Measurements from ENCODE around the gene LSM3. TPM values are rescaled to one million over a fixed set of nuclear protein-coding genes. Genes with fewer than 3 reads are reported as not detected.
A peak's percentile ranks its signal among the peaks of the same experiment; 100 is the strongest.

Gene LSM3
- total and polyA plus RNA-seq, 5 donors: 13.5 to 17.8 (median 16.1) TPM

DNA sequence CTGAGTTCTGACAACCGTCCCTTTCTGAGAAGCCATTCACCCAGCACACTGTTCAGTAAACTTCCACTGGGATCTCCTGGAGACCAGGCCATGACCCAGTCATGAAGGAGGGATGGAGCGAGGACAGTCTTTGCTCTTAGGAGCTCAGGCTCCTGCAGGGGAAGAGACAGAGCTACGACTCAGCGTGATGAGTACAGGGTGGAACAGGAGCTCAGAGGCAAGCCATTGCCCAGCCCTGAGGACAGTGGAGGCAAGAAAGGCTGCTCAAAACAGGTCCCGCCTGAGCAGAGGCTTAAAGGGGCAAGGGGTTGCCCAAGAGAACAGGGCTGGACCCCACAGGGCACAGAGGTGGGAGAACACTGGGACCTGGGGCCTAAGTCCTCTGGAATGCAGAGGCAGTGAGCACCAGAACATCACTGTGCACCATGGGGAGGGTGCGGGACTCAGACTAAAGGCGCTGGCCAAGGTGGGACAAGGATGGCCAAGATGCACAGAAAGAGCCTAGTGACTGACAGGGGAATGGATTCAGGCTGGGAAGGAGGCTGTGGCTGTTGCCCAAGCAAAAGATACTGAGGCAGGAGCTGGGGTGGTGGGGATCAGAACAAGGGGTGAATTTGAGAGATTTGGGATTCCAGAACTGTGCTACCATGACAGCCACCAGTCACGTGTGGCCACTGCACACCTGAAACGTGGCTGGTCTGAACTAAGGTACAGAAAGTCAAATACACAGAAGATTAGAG lies 28.0 kb upstream of the LSM3 start:
- Histone ChIP-seq H3K27me3 (ENCODE audit: control insufficient read depth, insufficient read depth) (no peaks in the 10 kb centered on the region), H3K9me3 (ENCODE audit: control insufficient read depth, low read length) (no peaks in the 10 kb centered on the region), H3K27ac (ENCODE audit: low read length) (no peak overlapping the region), H3K4me3 (ENCODE audit: low read length) (no peak overlapping the region), H3K4me1 (ENCODE audit: control insufficient read depth, insufficient read depth, low read length) (peaks cover 6% of the 10 kb centered on the region)
- ATAC-seq: no peak
- WGBS: 94% methylated on average over 9 of the region's 9 CpGs
- intact Hi-C loops (cut with DNase I): no loop called here
- no peak for DNase-seq

- intact Hi-C loops (cut with DNase I): no loop called here
- Histone ChIP-seq H3K4me3 (ENCODE audit: low read length) (no peak overlapping the region), H3K9me3 (ENCODE audit: control insufficient read depth, low read length) (no peaks in the 10 kb centered on the region), H3K27ac (ENCODE audit: low read length) (no peak overlapping the region), H3K4me1 (ENCODE audit: control insufficient read depth, insufficient read depth, low read length) (peaks cover 6% of the 10 kb centered on the region), H3K27me3 (ENCODE audit: control insufficient read depth, insufficient read depth) (no peaks in the 10 kb centered on the region)
- 90% methylated on average over 12 of the region's 12 CpGs for WGBS
- ATAC-seq: no peak
- DNase-seq: peak in 1 of 3 donors; percentile 19
Observed at GRCh38 chr3:14151471-14152083, 27.0 kb upstream of the LSM3 start.

GRCh38 chr3:14152233-14152962 lies 26.2 kb upstream of the LSM3 start:
- Histone ChIP-seq H3K4me1 (ENCODE audit: control insufficient read depth, insufficient read depth, low read length) (no peaks in the 10 kb centered on the region), H3K27ac (ENCODE audit: low read length) (no peak overlapping the region), H3K9me3 (ENCODE audit: control insufficient read depth, low read length) (no peaks in the 10 kb centered on the region), H3K4me3 (ENCODE audit: low read length) (no peak overlapping the region), H3K27me3 (ENCODE audit: control insufficient read depth, insufficient read depth) (no peaks in the 10 kb centered on the region)
- DNase-seq (no peak), ATAC-seq (no peak)
- intact Hi-C loops (cut with DNase I): no loop called here
- WGBS: 86% methylated on average over 11 of the region's 11 CpGs

DNA sequence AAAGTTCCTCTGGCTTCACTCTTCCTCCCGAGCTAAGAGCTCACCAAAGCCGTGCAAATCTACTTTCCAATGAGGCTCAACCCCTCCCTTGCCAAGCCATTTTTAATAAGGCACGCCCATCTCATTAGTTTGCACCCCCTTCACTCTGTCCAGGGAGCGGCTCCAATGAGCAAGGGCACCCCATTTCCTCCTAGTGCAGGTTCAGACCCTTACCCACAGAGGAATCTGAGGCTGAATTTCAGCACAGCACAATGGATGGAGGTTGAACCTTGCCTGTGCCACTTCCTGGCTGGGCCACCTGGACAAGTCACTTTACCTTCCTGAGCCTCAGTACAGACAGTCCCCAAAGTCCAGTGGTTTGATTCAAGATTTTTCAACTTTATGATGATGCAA lies 25.7 kb upstream of the LSM3 start:
- 90% methylated on average over 4 of the region's 4 CpGs for WGBS
- Histone ChIP-seq H3K4me1 (ENCODE audit: control insufficient read depth, insufficient read depth, low read length) (no peaks in the 10 kb centered on the region), H3K9me3 (ENCODE audit: control insufficient read depth, low read length) (no peaks in the 10 kb centered on the region), H3K27me3 (ENCODE audit: control insufficient read depth, insufficient read depth) (no peaks in the 10 kb centered on the region), H3K4me3 (ENCODE audit: low read length) (no peak overlapping the region), H3K27ac (ENCODE audit: low read length) (no peak overlapping the region)
- DNase-seq (no peak), ATAC-seq (no peak)
- intact Hi-C loops (cut with DNase I): no loop called here

DNA sequence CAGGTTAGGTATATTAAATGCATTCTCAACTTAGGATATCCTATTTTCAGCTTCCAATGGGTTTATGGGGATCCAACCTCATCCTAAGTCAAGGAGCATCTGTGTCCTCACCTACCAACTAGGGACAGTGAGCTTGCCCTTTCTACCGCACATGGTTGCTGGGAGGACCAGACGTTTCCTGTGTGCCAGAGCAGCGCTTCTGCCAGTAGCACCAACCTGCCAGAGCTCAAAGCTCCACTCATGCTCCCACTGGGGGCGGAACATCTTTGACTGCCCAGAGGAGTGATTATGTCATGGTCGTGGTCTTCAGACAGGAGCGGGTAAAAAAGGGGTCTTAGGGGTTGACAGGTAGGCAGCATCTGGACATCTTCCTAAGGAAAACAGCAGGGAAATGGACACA lies 25.0 kb upstream of the LSM3 start:
- H3K4me3 ChIP-seq (ENCODE audit: low read length): no peak overlapping the region
- intact Hi-C loops (cut with DNase I): no loop called here
- ATAC-seq (no peak), DNase-seq (no peak)
- H3K27ac ChIP-seq (ENCODE audit: low read length): no peak overlapping the region
- no peaks in the 10 kb centered on the region for H3K4me1 ChIP-seq (ENCODE audit: control insufficient read depth, insufficient read depth, low read length)
- no peaks in the 10 kb centered on the region for H3K9me3 ChIP-seq (ENCODE audit: control insufficient read depth, low read length)
- WGBS: 92% methylated on average over 6 of the region's 6 CpGs
- H3K27me3 ChIP-seq (ENCODE audit: control insufficient read depth, insufficient read depth): no peaks in the 10 kb centered on the region

DNA sequence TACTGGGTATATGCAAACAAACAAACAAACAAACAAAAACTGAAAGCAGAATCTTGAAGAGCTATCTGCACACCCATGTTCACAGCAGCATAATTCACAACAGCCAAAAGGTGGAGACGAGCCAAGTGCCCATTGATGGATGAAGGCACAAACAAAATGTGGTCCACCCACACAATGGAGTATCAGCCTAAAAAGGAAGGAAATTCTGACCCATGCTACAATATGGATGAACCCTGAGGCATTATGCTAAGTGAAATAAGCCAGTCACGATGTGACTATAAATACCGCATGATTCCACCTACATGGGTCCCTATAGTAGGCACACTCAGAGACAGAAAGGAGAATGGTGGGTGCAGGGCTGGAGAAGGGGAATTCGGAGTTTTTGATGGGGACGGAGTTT lies 24.3 kb upstream of the LSM3 start:
- DNase-seq (no peak), ATAC-seq (no peak)
- WGBS: 86% methylated on average over 5 of the region's 5 CpGs
- no peaks in the 10 kb centered on the region for H3K27me3 ChIP-seq (ENCODE audit: control insufficient read depth, insufficient read depth)
- no peaks in the 10 kb centered on the region for H3K4me1 ChIP-seq (ENCODE audit: control insufficient read depth, insufficient read depth, low read length)
- H3K9me3 ChIP-seq (ENCODE audit: control insufficient read depth, low read length): no peaks in the 10 kb centered on the region
- H3K27ac ChIP-seq (ENCODE audit: low read length): no peak overlapping the region
- intact Hi-C loops (cut with DNase I): no loop called here
- H3K4me3 ChIP-seq (ENCODE audit: low read length): no peak overlapping the region

DNA sequence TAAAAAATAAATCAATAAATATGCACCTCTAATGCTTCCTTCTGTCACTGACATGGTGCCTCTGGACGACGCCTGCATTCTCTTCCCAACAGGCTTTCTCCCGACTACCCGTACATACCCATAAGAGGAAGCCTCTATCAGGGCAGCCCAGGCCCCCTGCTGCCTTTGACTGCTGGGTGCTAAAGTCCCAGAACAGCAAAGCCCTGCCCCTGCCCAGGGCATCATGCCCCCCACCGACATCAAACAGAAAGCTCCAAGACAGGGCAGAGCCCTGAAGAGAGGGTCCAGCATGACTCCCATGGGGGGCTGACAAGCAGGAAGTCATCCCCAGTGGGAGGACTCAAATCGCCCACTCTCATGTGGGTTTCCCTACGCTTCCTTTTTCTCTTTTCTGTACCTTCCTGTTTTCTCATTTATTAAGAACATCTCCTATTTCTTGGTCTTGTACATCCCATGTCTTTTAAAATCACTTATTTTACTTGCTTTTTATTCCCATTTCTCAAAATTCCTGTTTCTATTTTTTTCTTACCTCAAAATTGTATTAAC lies 23.6 kb upstream of the LSM3 start:
- intact Hi-C loops (cut with DNase I): no loop called here

GRCh38 chr3:14156201-14156600 lies 22.4 kb upstream of the LSM3 start:
- Histone ChIP-seq H3K9me3 (ENCODE audit: control insufficient read depth, low read length) (no peaks in the 10 kb centered on the region), H3K27ac (ENCODE audit: low read length) (no peak overlapping the region), H3K27me3 (ENCODE audit: control insufficient read depth, insufficient read depth) (no peaks in the 10 kb centered on the region), H3K4me3 (ENCODE audit: low read length) (no peak overlapping the region), H3K4me1 (ENCODE audit: control insufficient read depth, insufficient read depth, low read length) (no peaks in the 10 kb centered on the region)
- DNase-seq (no peak), ATAC-seq (no peak)
- WGBS: 95% methylated on average over 7 of the region's 7 CpGs
- intact Hi-C loops (cut with DNase I): no loop called here

More for the DNA sequence above, 23.6 kb upstream of the LSM3 start:
- Histone ChIP-seq H3K27me3 (ENCODE audit: control insufficient read depth, insufficient read depth) (no peaks in the 10 kb centered on the region), H3K4me1 (ENCODE audit: control insufficient read depth, insufficient read depth, low read length) (no peaks in the 10 kb centered on the region), H3K4me3 (ENCODE audit: low read length) (no peak overlapping the region), H3K27ac (ENCODE audit: low read length) (no peak overlapping the region), H3K9me3 (ENCODE audit: control insufficient read depth, low read length) (no peaks in the 10 kb centered on the region)
- ATAC-seq (no peak), DNase-seq (no peak)
- 84% methylated on average over 7 of the region's 7 CpGs for WGBS

DNA sequence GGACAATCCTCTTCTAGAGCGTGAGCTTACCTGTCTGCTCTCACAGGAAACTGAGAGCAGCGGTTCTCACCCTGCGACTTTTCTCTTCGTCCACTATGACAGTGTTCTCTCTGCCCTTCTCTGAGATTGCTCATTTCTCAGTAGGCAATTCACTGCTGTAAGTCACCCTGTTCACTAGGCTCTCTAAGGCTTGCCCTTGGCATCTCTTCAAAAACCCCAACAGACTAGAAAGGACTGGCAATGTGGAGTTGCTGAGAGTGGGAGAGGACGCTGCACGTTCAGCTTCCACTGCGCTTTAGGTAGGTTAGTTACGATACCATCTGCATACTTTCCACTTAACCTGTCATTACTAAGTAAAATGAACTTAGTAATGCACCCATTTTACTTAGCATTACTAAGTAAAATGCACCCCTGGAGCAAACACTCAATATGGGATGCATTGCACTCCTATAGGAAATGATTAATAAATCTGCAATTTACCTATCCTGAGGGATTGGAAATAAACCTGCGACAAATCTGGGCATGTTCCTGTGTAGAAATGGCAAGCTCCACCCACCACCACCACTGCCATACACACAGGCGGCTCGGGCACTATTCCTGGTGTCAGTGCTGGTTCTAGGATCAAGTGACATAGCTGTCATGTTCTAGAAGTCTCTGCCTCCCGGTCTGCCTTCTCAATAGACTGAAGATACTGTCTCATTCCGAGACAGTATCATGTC lies 21.6 kb upstream of the LSM3 start:
- Histone ChIP-seq H3K27me3 (ENCODE audit: control insufficient read depth, insufficient read depth) (no peaks in the 10 kb centered on the region), H3K4me1 (ENCODE audit: control insufficient read depth, insufficient read depth, low read length) (no peaks in the 10 kb centered on the region), H3K9me3 (ENCODE audit: control insufficient read depth, low read length) (no peaks in the 10 kb centered on the region), H3K4me3 (ENCODE audit: low read length) (no peak overlapping the region), H3K27ac (ENCODE audit: low read length) (no peak overlapping the region)
- intact Hi-C loops (cut with DNase I): no loop called here
- WGBS: 95% methylated on average over 13 of the region's 13 CpGs
- no peak for DNase-seq
- ATAC-seq: no peak

GRCh38 chr3:14157951-14158350 lies 20.7 kb upstream of the LSM3 start:
- Histone ChIP-seq H3K27me3 (ENCODE audit: control insufficient read depth, insufficient read depth) (no peaks in the 10 kb centered on the region), H3K27ac (ENCODE audit: low read length) (no peak overlapping the region), H3K4me1 (ENCODE audit: control insufficient read depth, insufficient read depth, low read length) (no peaks in the 10 kb centered on the region), H3K4me3 (ENCODE audit: low read length) (no peak overlapping the region), H3K9me3 (ENCODE audit: control insufficient read depth, low read length) (no peaks in the 10 kb centered on the region)
- ATAC-seq (peak in 1 of 2 donors; percentile 34), DNase-seq (no peak)
- intact Hi-C loops (cut with DNase I): no loop called here
- WGBS: 97% methylated on average over 9 of the region's 9 CpGs

All from right cardiac atrium (tissue), 5 donors.